ENCODE measurements around the gene ESYT1.
A peak's percentile ranks its signal among the peaks of the same experiment; 100 is the strongest.

The ESYT1 gene

GRCh38 chr12:56189918-56190694 is 62.0 kb downstream of the ESYT1 start:
- DNase-seq: peak; percentile 89

DNA sequence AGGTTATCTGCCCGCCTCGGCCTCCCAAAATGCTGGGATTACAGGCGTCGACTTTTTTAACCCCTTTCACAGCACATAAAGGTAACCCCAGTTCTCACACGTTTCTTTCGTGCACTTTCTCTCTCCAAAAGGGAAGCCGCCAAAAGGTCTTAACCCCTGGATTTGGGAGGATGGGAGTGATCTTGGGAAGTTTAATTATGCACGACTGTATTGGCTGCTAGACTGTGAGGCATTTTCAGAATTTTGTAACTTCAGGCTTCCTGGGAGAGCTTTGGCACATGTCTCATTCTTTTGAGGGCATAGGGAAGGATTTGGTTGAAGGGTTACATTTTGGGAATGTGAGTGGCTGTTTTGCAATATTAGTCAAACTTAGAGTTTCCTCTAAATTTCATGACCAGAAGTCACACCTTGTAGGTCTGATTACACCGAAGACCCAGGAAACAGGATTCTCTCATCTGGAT is 62.7 kb downstream of the ESYT1 start:
- DNase-seq: no peak

DNA sequence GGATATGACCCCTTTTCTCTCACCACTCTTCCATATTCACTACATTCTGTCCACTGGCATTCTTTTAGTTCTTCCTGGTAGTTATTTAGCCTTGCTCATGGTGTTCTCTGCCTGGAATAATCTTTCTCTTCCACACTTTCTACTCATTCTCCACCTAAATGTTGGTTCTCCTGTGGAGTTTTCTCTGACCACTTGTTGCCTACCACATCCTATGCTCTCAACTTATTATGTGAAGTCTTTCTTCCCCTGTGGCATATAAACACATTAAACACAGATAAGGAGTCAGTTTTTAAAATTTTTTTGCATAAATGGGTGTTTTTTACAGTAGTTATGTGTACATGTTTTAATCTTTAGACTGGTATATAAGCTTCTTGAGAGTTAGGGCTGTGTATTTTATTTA is 64.5 kb downstream of the ESYT1 start:
- DNase-seq: no peak

DNA sequence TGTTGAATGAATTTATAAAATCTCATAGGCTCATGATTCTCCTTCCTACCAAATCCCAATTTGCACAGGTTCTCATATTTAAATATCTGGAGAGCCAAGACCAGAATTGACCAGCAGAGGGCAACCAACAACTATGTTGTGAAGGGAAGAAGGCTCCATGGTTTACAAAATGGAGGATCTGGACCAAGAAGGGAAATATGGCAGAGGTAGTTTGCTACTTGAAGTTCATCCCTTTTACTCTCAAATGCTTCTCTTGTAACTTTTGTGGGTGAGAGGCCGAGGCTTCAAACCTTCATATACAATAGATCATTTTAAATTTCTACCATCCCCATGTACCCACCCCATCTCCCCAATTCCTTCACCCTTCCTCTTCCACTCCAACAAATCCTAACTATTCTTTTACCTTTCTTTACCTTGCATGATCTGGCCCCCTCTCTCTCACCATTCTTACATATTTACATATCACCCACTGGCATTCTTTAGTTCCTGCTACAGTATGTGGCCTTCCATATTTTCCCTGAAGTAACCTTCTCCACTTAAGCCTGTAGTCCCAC is 65.0 kb downstream of the ESYT1 start:
- DNase-seq: peak; percentile 83

Data from fibroblast of skin of right biceps (primary cell).